Measurements from ENCODE around the gene ARHGAP44. TPM values are rescaled to one million over a fixed set of nuclear protein-coding genes. Genes with fewer than 3 reads are reported as not detected.
A peak's percentile ranks its signal among the peaks of the same experiment; 100 is the strongest.

Gene ARHGAP44
- total RNA-seq, 1 experiment from 2014 or later, result 7.3 TPM

GRCh38 chr17:13017655-13018459 lies 228.6 kb downstream of the ARHGAP44 start, which contains the start of gene ELAC2:
Gene ELAC2, minus strand, starts transcription at chr17:13018027. Its CDS starts 80 bp downstream, at chr17:13017947.
- peak; percentile 97 for ATAC-seq
- ChIA-PET RAD21 (ENCODE audit: low non-redundant PET in 1 of 2, low total read pairs in 2 of 2, uncharacterized antibody in 2 of 2, unreplicated experiment in 2 of 2) (no interaction called here), CTCF (interaction anchor here (1.1 to 2.9 kb wide), 5 partner anchors 13 to 837 kb away, joined by 3 to 46 read pairs (median 3); no protein-coding TSS in a partner anchor), POLR2A (interaction anchor here (0.9 to 1.9 kb wide), 8 partner anchors 9 to 269 kb away, joined by 3 to 19 read pairs (median 6); no protein-coding TSS in a partner anchor)
- H3K9me2 ChIP-seq (ENCODE audit: insufficient read depth), result no peaks in the 10 kb centered on the region
- no peaks in the 10 kb centered on the region; the same call in 1 of the 2 replicates for H4K20me1 ChIP-seq (ENCODE audit: insufficient read depth)
- H3K79me2 ChIP-seq (ENCODE audit: insufficient read depth, low read length), result peaks cover 42% of the 10 kb centered on the region
- H3K4me3 ChIP-seq (replicated peaks in 1 of 2; ENCODE audit: low read depth in 1 of 2, low read length in 2 of 2), result peak within 1 kb of the TSS; percentile 96 to 97
- peak within 1 kb of the TSS; percentile 97 for H3K9ac ChIP-seq (ENCODE audit: low read length)
- DNase-seq (ENCODE audit: low read depth, low spot score), result peak; percentile 97
- peak within 1 kb of the TSS; percentile 71 for H3K4me2 ChIP-seq (ENCODE audit: low read length)
- peak within 1 kb of the TSS; percentile 99 for H3K27ac ChIP-seq (ENCODE audit: low read depth, low read length)
- intact Hi-C loops (cut with micrococcal nuclease), result no loop called here
- H2AFZ ChIP-seq (ENCODE audit: low read depth, low read length, poor library complexity, severe bottlenecking), result peak within 1 kb of the TSS; percentile 87
- H3K27me3 ChIP-seq (ENCODE audit: insufficient read depth, low read length), result no peaks in the 10 kb centered on the region
- BruUV-seq (replicated peaks), result no TSS peak
- peaks cover 31 to 35% of the 10 kb centered on the region in 2 experiments for H3K36me3 ChIP-seq (ENCODE audit: control insufficient read depth in 1 of 2, insufficient read depth in 2 of 2, low read length in 2 of 2)
- H3K9me3 ChIP-seq (ENCODE audit: control insufficient read depth in 1 of 2, insufficient read depth in 1 of 2, low read depth in 1 of 2, low read length in 2 of 2), result no peaks in the 10 kb centered on the region
- peaks cover 4 to 10% of the 10 kb centered on the region in 2 experiments; a peak in 3 of 4 replicates for H3K4me1 ChIP-seq (ENCODE audit: control insufficient read depth in 1 of 2, insufficient read depth in 2 of 2, low read length in 2 of 2)
- TF ChIP-seq ZBTB33 (IDR thresholded peaks at IDR 0.05; ENCODE audit: extremely low read depth, insufficient replicate concordance, low read length) (peak; percentile 41), REST (IDR thresholded peaks at IDR 0.05; ENCODE audit: low read depth) (no peak), FOSL1 (IDR thresholded peaks at IDR 0.05; ENCODE audit: low read depth) (no peak), EZH2 (IDR thresholded peaks at IDR 0.05) (no peak), EGR1 (IDR thresholded peaks at IDR 0.05; ENCODE audit: low read depth) (peak; percentile 86), SRF (IDR thresholded peaks at IDR 0.05; ENCODE audit: low read depth) (no peak), SP1 (IDR thresholded peaks at IDR 0.05; ENCODE audit: low read depth) (peak; percentile 93), POLR2A (IDR thresholded peaks at IDR 0.05; ENCODE audit: borderline replicate concordance, extremely low read depth, insufficient read depth, insufficient read length) (peak; percentile 92), CEBPB (IDR thresholded peaks at IDR 0.05; ENCODE audit: low read depth) (no peak), ZFX (IDR thresholded peaks at IDR 0.05) (peak; percentile 60; the same call in 1 of the 2 replicates), TCF7L2 (IDR thresholded peaks at IDR 0.05; ENCODE audit: borderline replicate concordance, extremely low read depth, insufficient read depth, insufficient read length) (no peak), SIN3A (IDR thresholded peaks at IDR 0.05; ENCODE audit: low read depth) (peak; percentile 88), POLR2AphosphoS5 (IDR thresholded peaks at IDR 0.05; ENCODE audit: low read depth, low read length) (peak; percentile 93), EZH2phosphoT487 (IDR thresholded peaks at IDR 0.05; ENCODE audit: borderline replicate concordance) (no peak), ATF3 (IDR thresholded peaks at IDR 0.05) (no peak), ZNF274 (IDR thresholded peaks at IDR 0.05; ENCODE audit: low read depth, low read length) (no peak), MAX (IDR thresholded peaks at IDR 0.05) (peak; percentile 90), YY1 (IDR thresholded peaks at IDR 0.05; ENCODE audit: extremely low read depth, insufficient replicate concordance, low read depth, low read length) (peak; percentile 53), JUND (IDR thresholded peaks at IDR 0.05) (no peak), RAD21 (IDR thresholded peaks at IDR 0.05; ENCODE audit: low read depth) (no peak), CBX3 (IDR thresholded peaks at IDR 0.05; ENCODE audit: low read depth) (no peak)
